SK-N-SH (cell line): ENCODE results near the gene PCGF3.

Experiments
- CTCF ChIP-seq: fragments of 200-600 bp; sonication (generic); IDR thresholded peaks from 2 replicates; pipeline ENCODE4 v1.6.1; 2017; ENCODE audit warnings: antibody characterized with exemption, mild to moderate bottlenecking, moderate library complexity
- EP300 ChIP-seq, 2 experiments: IDR thresholded peaks; 2 replicates each; pipeline versions ENCODE4 v1.4.0 to v1.6.1; 2012; ENCODE audit warnings: borderline replicate concordance in 1 of 2, low read depth in 1 of 2, low read length in 1 of 2
- GABPA ChIP-seq: IDR thresholded peaks from 2 replicates; pipeline ENCODE4 v1.4.0; 2012; ENCODE audit warnings: low read depth, mild to moderate bottlenecking
- GATA2 ChIP-seq: sonication (generic); formaldehyde crosslinking; IDR thresholded peaks from 2 replicates; pipeline ENCODE4 v1.5.0; 2020; ENCODE audit warnings: mild to moderate bottlenecking, missing genetic modification reagents
- JUND ChIP-seq: IDR thresholded peaks from 2 replicates; pipeline ENCODE4 v1.4.0; 2012
- MXI1 ChIP-seq: IDR thresholded peaks from 2 replicates; pipeline ENCODE4 v1.6.1; 2012; ENCODE audit warnings: mild to moderate bottlenecking, low read depth, low read length, improper control_type of control experiment
- NRF1 ChIP-seq: IDR thresholded peaks from 2 replicates; pipeline ENCODE4 v1.6.1; 2012; ENCODE audit warnings: low read depth, mild to moderate bottlenecking, low read length
- PBX3 ChIP-seq: IDR thresholded peaks from 2 replicates; pipeline ENCODE4; 2012
- POLR2AphosphoS5 ChIP-seq: IDR thresholded peaks from 2 replicates; pipeline ENCODE4 v1.6.1; 2012; ENCODE audit warnings: low read depth, low read length
- RAD21 ChIP-seq: IDR thresholded peaks from 2 replicates; pipeline ENCODE4 v1.6.1; 2012; ENCODE audit warnings: mild to moderate bottlenecking, low read length
- REST ChIP-seq: IDR thresholded peaks from 2 replicates; pipeline ENCODE4 v1.6.1; 2012; ENCODE audit warnings: mild to moderate bottlenecking, low read depth, low read length, moderate library complexity
- RFX5 ChIP-seq: IDR thresholded peaks from 2 replicates; pipeline ENCODE4 v1.6.1; 2012; ENCODE audit warnings: mild to moderate bottlenecking, improper control_type of control experiment, low read length
- SMC3 ChIP-seq: IDR thresholded peaks from 2 replicates; pipeline ENCODE4 v1.6.1; 2012; ENCODE audit warnings: low read depth, low read length, improper control_type of control experiment

GRCh38 chr4:742096-742741 is 36.6 kb downstream of the PCGF3 start:
- TF ChIP-seq CTCF (no peak), JUND (no peak), REST (no peak), MXI1 (no peak), GABPA (no peak), POLR2AphosphoS5 (no peak), RFX5 (no peak), GATA2 (no peak), NRF1 (no peak), SMC3 (no peak), PBX3 (no peak), EP300 (IDR thresholded peaks at IDR 0.05; ENCODE audit: borderline replicate concordance in 1 of 2, low read depth in 1 of 2, low read length in 1 of 2) (no peak), RAD21 (no peak)
